GM12878 (cell line): ENCODE measurements around the gene ACCSL. TPM values are rescaled to one million over a fixed set of nuclear protein-coding genes. Genes with fewer than 3 reads are reported as not detected.

ENCODE experiments used
- ATF7 ChIP-seq: fragments of 450-650 bp; IDR thresholded peaks from 2 replicates; pipeline ENCODE4 v1.6.1; 2016; ENCODE audit warnings: low read depth, mild to moderate bottlenecking
- CEBPZ ChIP-seq: fragments of 150-350 bp; IDR thresholded peaks from 2 replicates; pipeline ENCODE4 v1.6.1; 2016; ENCODE audit warnings: low read depth, low read length
- CHD2 ChIP-seq: IDR thresholded peaks from 2 replicates; pipeline ENCODE4 v1.6.1; 2011; ENCODE audit warnings: low read depth, low read length, improper control_type of control experiment, borderline replicate concordance
- E2F8 ChIP-seq: fragments of 450-650 bp; IDR thresholded peaks from 2 replicates; pipeline ENCODE4 v1.6.1; 2018; ENCODE audit warnings: mild to moderate bottlenecking, low read depth, moderate library complexity; ENCODE audit not compliant: partially characterized antibody
- ESRRA ChIP-seq: IDR thresholded peaks from 2 replicates; pipeline ENCODE4 v1.6.1; 2012; ENCODE audit warnings: mild to moderate bottlenecking, low read length, improper control_type of control experiment
- IKZF1 ChIP-seq: fragments of 450-650 bp; conservative IDR thresholded peaks from 2 replicates; pipeline ENCODE4 v1.6.1; 2017; ENCODE audit warnings: antibody characterized with exemption, mild to moderate bottlenecking
- KAT2A ChIP-seq: conservative IDR thresholded peaks from 2 replicates; pipeline ENCODE4 v1.6.1; 2011; ENCODE audit warnings: low read depth, low read length; ENCODE audit not compliant: control insufficient read depth
- KLF5 ChIP-seq: fragments of 450-650 bp; IDR thresholded peaks from 2 replicates; pipeline ENCODE4 v1.6.1; 2014; ENCODE audit warnings: mild to moderate bottlenecking; ENCODE audit not compliant: partially characterized antibody
- LARP7 ChIP-seq: fragments of 450-650 bp; IDR thresholded peaks from 2 replicates; pipeline ENCODE4 v1.6.1; 2017; ENCODE audit warnings: mild to moderate bottlenecking
- MTA3 ChIP-seq: IDR thresholded peaks from 2 replicates; pipeline ENCODE4 v1.6.1; 2012; ENCODE audit warnings: low read length, inconsistent platforms, borderline replicate concordance
- NBN ChIP-seq: fragments of 450-650 bp; IDR thresholded peaks from 2 replicates; pipeline ENCODE4 v1.6.1; 2016
- NFIC ChIP-seq: IDR thresholded peaks from 2 replicates; pipeline ENCODE4 v1.6.1; 2012; ENCODE audit warnings: low read depth, mild to moderate bottlenecking, inconsistent platforms, low read length, moderate library complexity
- NRF1 ChIP-seq: conservative IDR thresholded peaks from 2 replicates; pipeline ENCODE4 v1.6.1; 2011; ENCODE audit warnings: mild to moderate bottlenecking, low read depth, low read length, improper control_type of control experiment
- PAX5 ChIP-seq: IDR thresholded peaks from 2 replicates; pipeline ENCODE4 v1.6.1; 2011; ENCODE audit warnings: low read depth, low read length, borderline replicate concordance
- PAX8 ChIP-seq: fragments of 450-650 bp; IDR thresholded peaks from 2 replicates; pipeline ENCODE4 v1.6.1; 2017; ENCODE audit warnings: mild to moderate bottlenecking, moderate library complexity
- PML ChIP-seq: IDR thresholded peaks from 2 replicates; pipeline ENCODE4 v1.6.1; 2012; ENCODE audit warnings: low read length, inconsistent platforms
- RCOR1 ChIP-seq: conservative IDR thresholded peaks from 2 replicates; pipeline ENCODE4 v1.6.1; 2012; ENCODE audit warnings: low read depth, low read length, improper control_type of control experiment
- RELB ChIP-seq: fragments of 450-650 bp; IDR thresholded peaks from 2 replicates; pipeline ENCODE4 v1.6.1; 2017; ENCODE audit warnings: low read depth, mild to moderate bottlenecking, moderate library complexity
- SIX5 ChIP-seq: IDR thresholded peaks from 2 replicates; pipeline ENCODE4 v1.6.1; 2011; ENCODE audit warnings: mild to moderate bottlenecking, low read depth, low read length, moderate library complexity; ENCODE audit not compliant: severe bottlenecking
- SMC3 ChIP-seq: IDR thresholded peaks from 2 replicates; pipeline ENCODE4 v1.6.1; 2011; ENCODE audit warnings: low read length, improper control_type of control experiment, borderline replicate concordance
- SUZ12 ChIP-seq: fragments of 200-600 bp; sonication (generic); IDR thresholded peaks from one replicate; pipeline ENCODE4 v1.6.1; 2018; ENCODE audit warnings: antibody characterized with exemption, mild to moderate bottlenecking; ENCODE audit not compliant: unreplicated experiment
- TCF12 ChIP-seq: IDR thresholded peaks from 2 replicates; pipeline ENCODE4 v1.6.1; 2011; ENCODE audit warnings: low read depth, mild to moderate bottlenecking, low read length
- YBX1 ChIP-seq: fragments of 450-650 bp; IDR thresholded peaks from 2 replicates; pipeline ENCODE4 v1.6.1; 2016; ENCODE audit warnings: antibody characterized with exemption
- polyA plus RNA-seq, 11 experiments: library from polyadenylated mRNA; depleted of rRNA in 4 of 11; unstranded in 6 of 11; stranded (reverse) in 5 of 11; fragments of >200 nt; fragmentation: Nextera tagmentation in 4 of 11; fragmentation: Illumina TruSeq in 1 of 11; extraction: Ambion mirVana in 4 of 11; extraction: Trizol in 1 of 11; gene quantifications; 1 replicate in 1 of 11; 2 replicates in 10 of 11; pipeline versions ENCODE4 v1.2.1 to v1.2.3, GENCODE V29; 2011 to 2016; ENCODE audit warnings: inconsistent platforms in 2 of 11, missing spikeins in 2 of 11, low read depth in 1 of 11
- total RNA-seq, 4 experiments: library from RNA; depleted of rRNA in 3 of 4; stranded (reverse); fragments of >200 nt in 3 of 4; fragmentation: Illumina TruSeq in 1 of 4; extraction: Trizol in 1 of 4; gene quantifications; 2 replicates each; pipeline versions ENCODE4 v1.2.1 to v1.2.3, GENCODE V29; 2013 to 2021

ACCSL gene
- total and polyA plus RNA-seq, 10 of the 15 experiments (the other 5 are each of a cell fraction or from before 2014, with no cell fraction given): 0.15 TPM; not detected in 9

GRCh38 chr11:44065841-44066731 lies 18.3 kb downstream of the ACCSL start, which contains the start of gene ACCS (continued):
- TF ChIP-seq PAX8 (no peak), MTA3 (no peak; the same call in 1 of the 2 replicates), ESRRA (no peak), IKZF1 (peak; percentile 90), NFIC (peak; percentile 42; the same call in 1 of the 2 replicates), PAX5 (no peak), KLF5 (no peak), NBN (peak; percentile 92), SMC3 (no peak), CHD2 (peak; percentile 98), YBX1 (no peak), E2F8 (no peak), CEBPZ (no peak), KAT2A (no peak), RCOR1 (no peak), TCF12 (no peak), ATF7 (peak; percentile 35; the same call in 1 of the 2 replicates), NRF1 (no peak), SIX5 (no peak), LARP7 (peak; percentile 89), PML (peak; percentile 86), RELB (peak; percentile 59), SUZ12 (no peak)
